ENCODE measurements around the gene TMEM87A.

- no peak for TF ChIP-seq POLR2A (IDR thresholded peaks at IDR 0.05)
- TF ChIP-seq CTCF (IDR thresholded peaks at IDR 0.05): no peak
- TF ChIP-seq POLR2AphosphoS5 (IDR thresholded peaks at IDR 0.05): no peak
Observed at GRCh38 chr15:42315521-42315920, 42.3 kb upstream of the TMEM87A start.

Data from suprapubic skin (tissue), 4 donors.